GM19372 (cell line): ENCODE data around the gene RBMX.

Source experiments
- ATAC-seq: cut with Tn5 transposase; IDR thresholded peaks from one replicate; pipeline ENCODE4 v1.9.1; 2021; ENCODE audit warnings: mild to moderate bottlenecking, low read depth, moderate library complexity; ENCODE audit not compliant: unreplicated experiment

The RBMX gene

DNA sequence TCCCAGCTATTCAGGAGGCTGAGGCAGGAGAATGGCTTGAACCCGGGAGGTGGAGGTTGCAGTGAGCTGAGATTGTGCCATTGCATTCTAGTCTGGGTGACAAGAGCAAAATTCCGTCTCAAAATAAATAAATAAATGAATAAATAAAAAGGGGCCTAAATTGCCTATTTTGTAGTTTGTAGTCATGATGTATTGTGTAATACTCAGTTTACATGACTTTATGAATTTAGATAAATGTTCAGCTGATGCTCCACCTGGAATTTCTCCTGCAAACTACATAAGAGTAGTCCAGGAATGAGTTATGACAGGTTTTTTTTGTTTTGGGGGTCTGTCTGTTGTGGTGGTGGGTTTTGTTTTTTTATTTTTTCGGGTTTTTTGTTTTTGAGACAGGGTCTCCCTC lies 31.1 kb downstream of the RBMX start:
- no peak for ATAC-seq

DNA sequence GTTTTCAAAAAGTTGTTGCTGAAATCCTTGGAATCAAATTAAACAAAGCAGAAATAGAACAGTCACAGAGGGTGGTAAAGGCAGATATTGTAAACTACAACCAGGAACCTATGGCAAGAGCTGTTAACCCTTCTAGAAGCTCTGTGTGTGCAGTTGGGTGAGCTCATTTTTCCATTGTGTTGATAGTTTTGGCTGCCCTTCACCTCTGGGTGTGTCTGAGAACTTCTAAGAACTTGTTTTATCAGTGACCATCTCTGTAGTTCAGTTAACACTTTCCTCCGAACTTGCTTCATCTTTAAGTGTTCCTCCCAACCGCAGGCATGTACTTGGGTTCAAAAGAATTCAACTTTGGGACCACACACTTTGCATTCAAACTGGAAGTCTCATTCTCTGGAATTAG lies 32.7 kb downstream of the RBMX start:
- ATAC-seq, result no peak

DNA sequence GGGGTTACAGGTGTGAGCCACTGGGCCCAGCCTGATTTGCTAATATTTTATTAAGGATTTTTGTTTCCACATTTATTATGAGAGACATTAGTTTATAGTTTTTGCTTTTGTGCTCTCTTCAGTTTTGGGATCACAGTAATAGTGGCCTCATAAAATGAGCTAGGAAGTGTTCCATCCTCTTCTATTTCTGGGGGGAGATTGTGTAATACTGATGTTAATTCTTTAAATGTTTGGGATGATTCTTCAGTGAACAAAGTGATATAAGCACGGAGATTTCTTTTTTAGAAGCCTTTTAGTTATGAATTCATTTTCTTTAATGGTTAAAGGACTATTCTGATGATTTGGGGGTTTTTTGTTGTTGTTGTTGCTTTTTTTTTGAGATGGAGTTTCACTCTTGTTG lies 41.3 kb downstream of the RBMX start:
- no peak for ATAC-seq

DNA sequence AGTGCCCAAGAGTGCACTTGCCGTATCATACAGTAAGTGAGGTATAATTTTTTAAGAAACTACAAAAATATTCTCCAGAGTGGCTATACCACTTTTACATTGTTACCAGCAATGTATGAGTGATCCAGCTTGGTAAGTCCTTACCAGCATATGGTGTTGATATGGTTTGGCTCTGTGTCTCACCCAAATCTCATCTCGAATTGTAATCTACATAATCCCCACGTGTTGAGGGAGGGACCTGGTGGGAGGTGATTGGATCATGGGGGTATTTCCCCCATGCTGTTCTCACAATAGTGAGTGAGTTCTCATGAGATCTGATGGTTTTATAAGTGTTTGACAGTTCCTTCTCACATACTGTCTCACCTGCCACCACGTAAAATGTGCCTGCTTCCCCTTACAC lies 44.8 kb downstream of the RBMX start:
- ATAC-seq, result no peak

DNA sequence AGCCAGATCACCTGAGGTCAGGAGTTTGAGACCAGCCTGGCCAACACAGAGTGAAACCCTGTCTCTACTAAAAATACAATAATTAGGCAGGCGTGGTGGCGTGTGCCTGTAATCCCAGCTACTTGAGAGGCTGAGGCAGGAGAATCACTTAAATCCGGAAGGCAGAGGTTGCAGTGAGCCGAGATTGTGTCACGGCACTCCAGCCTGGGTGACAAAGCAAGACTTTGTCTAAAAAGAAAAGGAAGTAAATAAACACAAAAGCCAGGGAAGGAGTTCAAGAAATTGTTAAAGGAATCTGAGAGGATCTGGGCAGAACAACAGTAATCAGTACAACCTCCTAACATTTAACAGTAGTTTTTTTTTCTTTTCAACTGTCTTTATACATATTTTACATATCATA lies 51.1 kb downstream of the RBMX start:
- ATAC-seq, result no peak

DNA sequence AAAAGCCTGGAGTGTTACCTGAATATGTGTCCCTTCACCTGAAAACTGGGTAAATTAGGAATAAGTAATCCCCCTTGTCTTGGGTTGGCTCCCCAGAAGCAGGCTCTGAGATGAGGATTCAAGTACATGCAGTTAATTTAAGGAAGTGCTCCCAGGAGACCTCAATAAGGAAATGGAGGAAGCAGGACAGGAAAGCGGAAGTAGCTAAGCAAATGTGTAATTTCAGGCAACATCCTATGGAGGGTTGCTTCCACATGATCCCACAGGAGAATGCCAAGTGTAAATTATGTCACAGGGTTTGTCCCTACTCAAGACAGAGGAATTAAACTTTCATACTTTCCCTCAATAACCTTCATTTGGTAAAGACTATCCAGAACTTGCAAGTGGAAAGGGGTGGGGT lies 51.7 kb downstream of the RBMX start:
- ATAC-seq, result no peak

DNA sequence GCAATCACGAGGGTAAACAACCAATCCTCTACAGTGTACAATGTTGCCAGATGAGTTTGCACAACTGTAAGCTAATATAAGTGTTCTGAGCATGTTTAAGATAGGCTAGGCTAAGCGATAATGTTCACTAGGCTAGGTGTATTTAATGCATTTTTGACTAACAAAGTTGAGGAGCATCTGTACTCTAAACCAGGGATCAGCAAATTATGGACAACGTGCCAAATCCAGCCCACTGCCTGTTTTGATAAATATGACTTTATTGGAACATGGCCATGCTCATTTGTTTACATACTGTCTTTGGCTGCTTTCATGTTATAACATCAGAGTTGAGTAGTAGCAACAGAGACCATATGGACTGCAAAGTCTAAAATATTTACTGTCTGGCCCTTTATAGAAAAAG lies 53.5 kb downstream of the RBMX start:
- ATAC-seq, result no peak

DNA sequence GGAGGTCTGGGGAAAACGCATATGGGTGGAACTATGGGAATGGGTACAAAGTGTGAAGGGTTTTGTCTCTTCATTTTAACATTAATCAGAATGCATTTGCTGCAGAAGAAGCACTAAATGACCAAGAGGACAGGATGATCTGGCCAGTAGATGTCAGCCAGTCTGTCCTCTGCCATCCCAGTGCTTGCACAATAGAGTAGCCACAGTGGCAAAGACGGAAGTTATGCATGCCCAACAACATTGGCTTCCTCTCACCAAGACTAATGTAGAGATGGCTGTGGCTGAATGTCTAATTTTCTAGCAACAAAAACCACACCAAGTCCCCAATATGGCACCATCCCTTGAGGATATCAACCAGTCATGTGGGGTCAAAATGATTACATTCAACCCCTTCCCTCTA lies 54.8 kb downstream of the RBMX start:
- ATAC-seq, result no peak
